GM19395 (cell line): ENCODE measurements around the gene AHDC1.
A peak's percentile ranks its signal among the peaks of the same experiment; 100 is the strongest.

Source experiments
- ATAC-seq: cut with Tn5 transposase; IDR thresholded peaks from one replicate; pipeline ENCODE4 v1.9.1; 2021; ENCODE audit warnings: mild to moderate bottlenecking, moderate library complexity; ENCODE audit not compliant: unreplicated experiment

AHDC1 gene

DNA sequence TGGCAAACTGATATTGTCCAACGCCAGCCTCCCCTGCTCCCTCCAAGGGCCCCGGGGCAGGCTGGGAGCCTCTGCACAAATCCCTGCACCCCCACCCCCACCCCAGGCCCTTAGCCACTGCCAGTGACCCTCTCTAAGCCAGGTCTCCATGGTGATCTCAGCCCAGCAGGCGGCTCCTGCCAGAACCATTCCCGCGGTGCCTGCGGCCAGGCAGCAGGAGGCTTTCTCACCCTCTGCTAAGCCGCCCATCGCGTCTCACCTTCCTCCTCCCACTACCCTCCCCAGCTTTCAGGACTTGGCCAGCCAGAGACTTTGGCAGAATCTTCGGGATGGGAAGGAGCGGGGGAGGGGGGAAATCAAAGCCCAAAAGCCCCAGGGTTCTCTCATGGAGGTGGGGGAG is 67.2 kb downstream of the AHDC1 start:
- ATAC-seq, result no peak

DNA sequence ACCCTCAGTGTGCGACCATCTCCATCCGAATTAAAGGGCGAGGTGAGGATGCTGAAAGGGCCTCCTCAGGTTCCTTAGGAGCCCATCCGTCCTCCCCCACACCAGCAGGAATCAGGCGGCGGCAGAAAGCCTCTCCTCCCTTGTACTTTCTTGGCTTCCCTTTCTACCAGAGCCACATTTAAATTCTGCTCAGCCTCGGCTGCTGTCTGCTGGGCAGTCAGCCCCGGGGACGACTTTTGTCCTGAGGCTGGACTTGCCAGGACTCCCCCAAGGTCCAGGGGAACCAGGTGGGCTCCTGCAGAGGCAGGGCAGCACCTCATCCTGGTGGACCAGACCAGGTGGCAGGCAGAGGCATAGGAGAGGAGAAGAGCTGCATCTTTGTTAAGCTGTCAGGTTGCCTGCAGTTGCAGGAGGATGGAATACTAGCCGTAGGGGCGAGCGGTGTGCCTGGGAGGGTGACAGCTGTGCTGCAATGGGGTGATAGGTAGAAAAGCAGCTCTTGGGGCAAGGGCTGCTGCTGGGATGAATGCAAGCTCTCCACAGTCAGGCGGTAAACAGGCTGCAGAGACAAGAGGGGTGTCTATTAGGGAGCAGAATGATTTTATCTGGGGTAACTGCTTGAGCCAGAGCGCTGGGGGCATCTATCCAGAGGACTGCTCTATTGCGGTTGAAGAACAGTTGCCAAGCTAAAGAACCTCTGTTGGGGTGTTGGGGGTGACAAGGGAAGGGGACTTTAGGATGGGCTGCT is 67.8 kb downstream of the AHDC1 start:
- no peak for ATAC-seq

DNA sequence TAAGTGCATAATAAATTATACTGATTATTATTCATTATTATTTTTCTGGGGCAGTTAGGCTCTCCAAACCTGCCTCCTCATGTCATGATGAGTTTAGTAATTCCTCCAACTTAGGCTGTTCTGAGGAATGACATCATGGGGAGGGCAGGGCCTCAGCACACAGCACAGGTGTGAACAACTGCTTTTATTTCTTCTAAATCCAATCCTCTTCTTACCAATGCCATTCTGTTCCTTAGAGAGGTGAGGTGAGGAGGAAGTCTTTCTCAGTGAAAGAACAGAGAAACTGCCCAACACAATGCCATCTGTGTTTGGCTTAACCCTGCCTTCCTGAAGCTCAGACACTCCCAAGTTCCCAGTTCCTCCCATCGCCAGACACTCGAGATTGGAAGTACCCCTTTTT is 68.6 kb downstream of the AHDC1 start:
- no peak for ATAC-seq

DNA sequence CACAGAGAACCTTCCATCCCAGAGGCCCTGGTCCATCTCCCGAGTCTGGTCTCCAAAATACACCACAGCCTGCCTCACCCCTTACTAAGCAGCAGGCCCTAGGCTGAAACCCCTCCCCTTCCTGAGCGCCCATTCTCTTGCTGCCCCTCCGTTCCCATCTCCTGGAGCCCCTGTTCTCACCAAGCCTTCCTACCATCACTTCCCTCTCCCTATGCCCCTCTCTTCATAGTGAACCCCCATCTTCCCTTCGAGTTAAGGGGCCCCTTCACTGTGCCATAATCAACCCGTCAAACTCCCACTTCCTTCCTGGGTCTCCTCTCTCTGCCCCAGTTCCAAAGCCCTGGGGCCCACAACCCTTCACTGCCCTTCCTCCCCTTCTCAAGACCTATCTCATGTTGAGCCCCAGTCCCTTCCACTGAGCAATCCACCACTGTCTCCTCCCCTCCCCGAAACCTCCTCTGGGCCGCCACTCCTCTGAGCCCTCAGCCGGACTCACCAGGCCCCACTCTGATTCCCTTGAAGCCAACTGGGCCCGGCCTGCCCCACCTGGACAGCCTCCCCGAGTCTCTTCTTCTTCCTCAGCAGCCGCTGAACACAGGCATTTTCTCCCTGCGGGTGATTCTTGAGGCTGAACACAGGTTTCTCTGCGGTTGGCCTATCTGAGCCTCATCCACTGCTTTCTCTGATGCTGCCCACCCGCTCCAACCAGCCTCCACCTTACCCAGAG is 71.8 kb downstream of the AHDC1 start:
- ATAC-seq, result no peak

DNA sequence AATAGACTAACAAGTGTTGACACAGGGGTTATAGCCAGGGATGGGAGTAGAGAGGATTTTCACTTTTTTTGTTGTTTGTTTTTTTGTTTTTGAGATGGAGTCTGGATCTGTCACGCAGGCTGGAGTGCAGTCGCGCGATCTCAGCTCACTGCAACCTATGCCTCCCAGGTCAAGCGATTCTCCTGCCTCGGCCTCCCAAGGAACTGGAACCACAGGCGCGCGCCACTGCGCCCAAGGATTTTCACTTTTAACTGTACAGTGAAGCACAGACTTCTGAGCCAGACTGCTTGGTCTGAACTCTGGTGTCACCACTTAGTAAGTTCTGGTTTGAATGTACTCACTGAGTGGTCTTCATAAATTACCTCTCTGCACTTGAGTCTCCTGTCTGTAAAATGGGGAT is 73.8 kb downstream of the AHDC1 start:
- ATAC-seq, result no peak

DNA sequence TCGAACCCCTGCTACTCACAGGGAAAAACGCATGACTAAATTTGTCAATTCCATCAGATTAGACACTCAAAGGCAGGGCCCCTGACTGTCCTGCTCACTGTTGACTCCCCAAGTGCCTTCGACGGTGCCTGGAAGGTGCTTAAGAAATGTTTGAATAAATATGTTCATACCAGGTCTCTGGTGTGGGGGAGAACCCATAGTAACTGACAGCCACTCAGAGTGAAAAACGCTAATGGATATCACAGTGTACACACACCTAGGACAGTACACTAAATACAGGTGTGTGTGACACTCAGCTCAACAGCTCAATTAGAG is 74.3 kb downstream of the AHDC1 start:
- ATAC-seq, result no peak

DNA sequence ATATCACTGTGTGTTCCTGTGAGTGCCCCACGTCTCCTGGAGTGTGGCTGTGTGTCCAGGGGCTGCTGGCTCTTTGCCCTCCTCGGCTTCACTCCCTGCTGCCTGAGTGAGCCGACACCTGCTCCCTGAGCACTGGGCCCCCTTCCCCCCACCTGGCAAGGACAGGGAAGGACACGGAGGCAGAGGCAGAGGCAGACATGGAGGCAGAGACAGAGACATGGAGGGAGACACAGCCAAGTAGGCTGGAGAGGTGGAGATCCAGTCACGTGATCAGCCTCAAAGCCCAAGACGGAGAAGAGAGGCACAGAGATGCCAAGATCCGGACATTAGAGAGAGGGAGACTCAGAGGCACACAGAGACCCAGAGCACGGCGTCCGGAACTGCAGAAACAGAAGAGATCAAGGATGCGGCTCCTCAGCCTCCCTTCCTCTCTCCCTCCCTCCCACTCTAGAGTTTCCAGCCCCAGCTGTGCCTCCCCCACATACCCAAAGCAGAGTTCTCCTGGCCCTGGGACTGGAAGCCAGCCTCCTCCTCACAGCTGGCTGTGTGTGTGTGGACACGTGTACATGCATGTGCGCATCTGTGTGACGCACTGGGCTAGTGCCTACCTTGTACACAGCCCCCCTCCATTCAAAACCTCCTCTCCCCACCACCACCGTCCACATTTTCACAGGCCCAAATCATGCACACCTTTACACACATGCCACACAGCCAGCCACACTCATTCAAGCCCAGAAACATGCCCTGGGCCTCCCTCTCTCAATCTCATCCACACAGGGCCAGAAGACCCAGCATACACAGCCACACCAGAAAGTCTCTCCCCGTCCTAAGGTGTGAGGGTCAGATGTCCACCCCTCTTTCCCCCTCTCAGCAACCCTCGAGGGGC is 74.9 kb downstream of the AHDC1 start:
- no peak for ATAC-seq

DNA sequence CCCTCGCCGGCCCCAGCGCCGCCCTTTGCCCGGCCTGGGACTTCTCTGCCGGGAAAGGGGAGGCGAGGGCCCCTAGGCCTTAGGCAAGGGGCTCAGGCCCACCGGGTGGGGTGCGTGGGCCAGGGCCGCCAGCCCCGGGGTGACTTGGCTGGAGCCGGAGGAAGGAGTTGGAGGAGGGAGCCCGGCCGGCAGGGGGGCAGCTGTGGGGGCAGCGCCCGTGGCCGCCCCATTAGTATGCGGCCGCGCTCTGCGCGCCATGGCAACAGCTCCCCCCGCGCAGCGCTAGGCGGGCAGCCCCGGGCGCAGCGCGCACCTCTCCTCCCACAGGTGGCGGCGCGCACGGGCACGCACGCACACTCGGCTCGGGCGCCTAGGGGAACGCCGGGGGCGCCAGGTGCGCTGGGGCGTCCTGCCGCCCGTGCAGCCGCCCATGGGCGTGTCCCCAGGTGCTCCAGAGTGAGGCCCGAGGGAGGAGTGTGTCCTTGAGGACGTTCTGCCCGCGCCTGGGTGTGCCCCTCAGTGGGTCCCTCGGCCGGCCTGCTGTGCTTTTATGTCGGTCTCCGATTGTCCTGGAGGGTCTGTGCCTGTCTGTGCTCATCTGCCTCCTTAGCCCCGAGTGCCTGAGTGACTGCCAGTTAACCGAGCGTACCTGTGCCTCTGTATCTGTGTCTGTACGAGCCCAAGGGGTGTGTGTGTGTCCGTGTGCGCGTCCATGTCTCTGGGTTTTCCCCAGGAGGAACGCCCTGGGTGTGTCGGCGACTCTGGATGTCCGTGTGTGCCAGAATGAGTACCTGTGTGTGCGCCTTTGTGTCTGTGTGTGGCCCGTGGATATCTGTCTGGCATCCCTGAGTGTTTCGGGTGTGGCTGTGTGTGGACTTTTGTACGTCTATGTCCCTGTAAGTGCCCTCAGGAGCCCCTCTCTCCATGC is 75.8 kb downstream of the AHDC1 start:
- no peak for ATAC-seq

DNA sequence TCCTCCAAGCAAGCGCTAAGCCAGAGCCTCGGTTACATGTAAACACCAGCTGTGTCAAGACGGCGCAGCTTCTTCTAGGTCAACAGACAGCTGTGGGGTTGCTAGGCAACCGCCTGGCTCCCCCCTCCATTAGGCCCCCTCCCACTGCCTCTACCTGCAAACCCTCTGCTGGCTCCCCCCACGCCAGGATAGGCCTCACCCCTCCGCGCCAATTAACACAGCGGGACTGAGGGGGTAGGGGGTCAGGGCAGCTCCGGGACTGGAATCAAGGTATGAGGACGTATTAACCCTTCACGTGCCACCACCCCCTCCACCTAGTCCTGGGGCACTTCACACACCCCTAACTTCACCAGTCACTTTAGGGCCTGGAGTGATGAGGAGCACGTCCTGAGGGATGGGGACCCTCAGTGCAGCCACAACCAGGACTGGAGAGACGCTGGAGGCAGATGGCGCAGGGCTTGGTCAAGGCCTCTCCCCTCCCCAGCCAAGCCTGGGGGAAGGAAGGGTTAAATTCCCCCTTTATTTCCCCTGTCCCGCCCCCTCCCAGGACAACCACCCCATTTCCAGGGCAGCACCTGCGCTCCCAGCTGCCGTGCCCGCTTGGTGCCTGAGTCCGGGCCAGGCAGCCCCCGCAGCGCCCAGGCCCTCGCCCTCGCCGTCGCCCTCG is 76.6 kb downstream of the AHDC1 start:
- ATAC-seq, result no peak

DNA sequence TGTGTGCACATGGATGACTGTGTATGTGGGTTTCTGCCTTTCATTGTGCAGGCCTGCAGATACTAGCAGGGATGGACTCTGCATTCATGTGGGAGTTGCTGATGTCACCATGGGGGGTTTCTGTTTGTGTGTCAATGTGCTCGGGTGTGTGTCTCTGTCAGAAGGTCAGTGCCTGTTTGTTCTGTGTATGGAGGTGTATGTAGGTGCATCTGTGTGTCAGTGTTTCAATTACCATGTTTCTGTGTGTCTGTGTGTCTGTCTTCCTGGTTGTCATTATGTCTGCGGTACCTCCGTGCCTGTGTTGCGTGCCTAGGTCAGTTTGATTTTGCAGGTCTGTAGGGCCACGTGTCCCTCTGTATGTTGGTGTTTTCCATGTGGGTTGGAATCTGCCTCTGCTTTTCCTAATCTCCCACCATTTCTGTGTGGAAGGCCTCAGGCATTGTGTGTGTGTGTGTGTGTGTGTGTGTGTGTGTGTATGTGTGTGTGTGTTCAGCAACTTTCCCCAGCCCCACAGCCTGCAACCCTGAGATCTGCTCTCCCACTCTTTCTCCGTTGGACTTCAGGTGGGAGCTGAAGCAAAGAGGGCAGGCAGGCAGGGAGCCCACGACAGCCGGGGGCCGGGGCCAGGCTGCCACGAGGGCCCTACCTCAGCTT is 77.2 kb downstream of the AHDC1 start:
- ATAC-seq, result no peak

DNA sequence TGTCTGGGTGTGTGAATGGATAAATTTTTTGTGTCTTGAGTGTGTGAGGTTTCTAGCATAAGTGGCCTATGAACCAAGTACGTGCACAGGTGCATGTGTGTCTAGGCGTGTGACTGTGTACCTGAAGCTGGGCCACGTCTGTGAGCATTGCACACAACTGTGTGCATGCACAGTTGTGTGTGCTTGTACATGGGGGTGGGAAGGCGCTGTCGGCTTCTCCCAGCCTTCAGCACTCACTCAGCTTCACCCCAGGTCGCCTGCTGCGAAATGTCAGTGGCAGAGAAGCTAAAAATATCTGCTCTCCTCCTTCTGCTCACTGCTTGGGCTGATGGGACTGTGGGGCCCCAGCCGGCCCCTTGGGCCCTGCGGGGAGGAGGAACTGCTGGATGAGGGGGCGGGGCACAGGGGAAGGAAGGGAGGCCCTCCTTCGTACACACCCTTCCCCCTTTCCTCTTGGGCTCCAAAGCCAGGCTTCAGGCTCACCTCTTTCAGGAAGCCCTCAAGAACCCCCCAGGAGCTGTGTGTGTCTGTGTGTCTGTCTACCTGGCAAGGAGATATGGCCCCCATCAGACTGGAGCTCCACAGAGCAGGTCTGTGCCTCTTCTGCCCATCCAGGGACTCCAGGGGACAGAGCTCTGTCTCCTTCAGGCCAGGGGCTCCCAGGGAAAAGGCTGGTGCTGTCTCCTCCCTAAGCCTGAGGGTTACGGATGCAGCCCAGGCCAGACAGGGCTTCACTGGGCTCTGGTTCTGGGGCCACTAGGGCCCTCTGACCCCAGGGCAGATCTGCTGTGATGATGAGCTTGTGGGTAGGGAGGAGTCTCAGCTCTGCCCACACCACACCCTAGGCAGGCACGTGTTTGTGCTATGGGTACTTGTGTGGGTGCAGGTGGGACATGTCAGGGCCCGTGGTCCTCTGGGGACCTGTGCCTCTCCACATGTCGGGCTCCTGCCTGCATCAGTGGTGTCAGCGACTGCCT is 78.4 kb downstream of the AHDC1 start:
- ATAC-seq, result peak; percentile 49

DNA sequence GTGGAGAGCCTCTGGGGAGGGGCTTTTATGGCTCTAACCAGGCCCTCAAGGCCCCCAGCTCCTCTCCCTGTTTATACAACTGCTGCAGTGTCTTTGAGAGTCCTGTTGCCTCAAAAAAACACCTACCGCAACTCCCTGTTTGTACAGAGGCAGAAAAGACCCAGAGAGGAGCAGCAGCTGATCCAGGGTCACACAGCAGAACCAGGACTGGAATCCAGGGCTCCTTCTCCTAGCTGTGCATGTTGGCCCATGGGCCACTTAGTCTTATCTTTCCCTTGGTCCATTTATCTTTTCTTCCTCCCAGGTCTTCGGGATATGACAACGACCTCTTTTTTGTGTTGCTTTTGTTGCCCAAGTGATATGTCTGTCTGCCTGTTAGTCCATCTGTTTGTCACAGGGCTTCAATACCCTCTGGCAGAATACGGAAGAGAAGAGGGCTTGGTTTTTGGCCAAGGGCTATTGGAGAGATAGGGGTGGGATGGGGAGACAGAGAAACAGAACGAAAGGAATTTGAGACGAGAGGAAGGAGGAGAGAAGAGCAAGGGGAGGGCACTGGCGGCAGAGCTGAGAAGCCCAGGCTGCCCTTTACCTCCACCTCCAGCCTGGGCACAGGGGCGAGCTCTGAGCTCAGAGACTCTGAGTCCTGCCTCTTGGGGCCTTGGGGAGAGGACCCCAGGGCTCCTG is 80.5 kb downstream of the AHDC1 start:
- ATAC-seq, result no peak

DNA sequence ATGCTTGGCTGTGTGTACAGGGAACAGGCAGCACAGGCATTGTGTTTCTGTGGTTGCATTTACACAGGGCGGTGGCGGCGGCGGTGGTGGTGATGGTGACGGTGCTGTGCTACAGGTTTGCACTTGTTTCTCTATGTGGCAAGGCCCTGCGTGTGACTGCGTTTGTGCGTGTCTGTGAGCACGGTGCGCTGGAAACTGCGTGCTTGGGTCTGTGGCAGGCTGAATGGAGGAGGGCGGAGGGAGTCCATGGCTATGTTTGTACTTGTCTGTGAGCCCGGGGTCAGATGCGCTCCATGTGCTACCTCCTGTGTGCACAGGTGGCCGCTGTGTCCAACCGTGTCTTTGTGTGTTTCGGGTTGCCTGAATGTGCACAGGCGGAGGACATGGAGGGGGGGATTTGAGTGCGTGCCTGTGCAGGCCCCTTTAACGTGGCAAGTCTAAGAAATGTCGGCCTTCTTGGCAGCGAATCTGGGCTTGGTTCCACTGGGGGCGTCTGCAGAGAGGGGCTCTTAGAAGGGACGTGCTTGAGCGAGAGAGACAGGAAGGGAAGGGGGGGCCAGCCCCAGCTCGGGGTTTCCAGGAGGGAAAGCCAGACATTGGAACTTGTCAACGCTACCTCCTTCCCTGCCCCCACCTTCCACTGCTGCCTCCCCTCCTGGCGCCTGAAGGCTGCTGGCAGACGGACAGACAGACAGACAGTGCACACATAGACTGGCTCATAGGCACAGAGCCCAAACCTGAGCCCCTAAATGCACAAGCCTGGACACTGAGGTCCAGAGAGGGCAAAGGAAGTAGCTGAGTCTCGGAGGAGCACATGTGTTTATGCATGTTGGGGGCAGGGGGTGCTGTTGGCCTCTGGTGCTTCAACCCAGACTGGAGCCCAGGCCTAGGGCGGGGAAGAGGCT is 81.3 kb downstream of the AHDC1 start:
- no peak for ATAC-seq

DNA sequence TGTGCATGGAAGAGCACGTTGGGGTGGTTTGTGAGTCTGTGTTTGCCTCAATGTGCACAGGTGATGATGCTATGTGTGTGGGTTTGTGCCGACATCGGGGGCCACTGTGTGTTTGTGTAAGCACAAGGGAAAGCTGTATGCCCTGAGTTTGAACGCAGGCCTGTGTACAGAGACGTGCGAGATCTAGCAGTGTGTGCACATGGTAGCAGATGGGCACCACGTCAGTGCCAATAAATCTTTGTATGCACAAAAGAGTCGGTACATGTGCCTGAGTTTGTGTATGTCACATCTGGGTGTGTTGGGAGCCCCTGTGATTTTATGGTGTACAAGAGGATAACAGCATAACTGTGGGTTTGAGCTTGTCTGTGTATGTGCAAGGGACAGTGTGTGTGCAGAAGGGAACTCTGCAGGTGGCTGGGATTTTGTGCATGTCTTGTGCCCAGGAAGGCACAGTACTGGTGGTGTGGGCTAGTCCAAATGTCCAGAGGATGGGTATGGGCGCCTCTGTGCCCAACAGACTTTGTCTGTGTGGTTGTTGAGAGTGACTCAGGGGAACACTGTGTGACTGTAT is 82.0 kb downstream of the AHDC1 start:
- ATAC-seq, result no peak

DNA sequence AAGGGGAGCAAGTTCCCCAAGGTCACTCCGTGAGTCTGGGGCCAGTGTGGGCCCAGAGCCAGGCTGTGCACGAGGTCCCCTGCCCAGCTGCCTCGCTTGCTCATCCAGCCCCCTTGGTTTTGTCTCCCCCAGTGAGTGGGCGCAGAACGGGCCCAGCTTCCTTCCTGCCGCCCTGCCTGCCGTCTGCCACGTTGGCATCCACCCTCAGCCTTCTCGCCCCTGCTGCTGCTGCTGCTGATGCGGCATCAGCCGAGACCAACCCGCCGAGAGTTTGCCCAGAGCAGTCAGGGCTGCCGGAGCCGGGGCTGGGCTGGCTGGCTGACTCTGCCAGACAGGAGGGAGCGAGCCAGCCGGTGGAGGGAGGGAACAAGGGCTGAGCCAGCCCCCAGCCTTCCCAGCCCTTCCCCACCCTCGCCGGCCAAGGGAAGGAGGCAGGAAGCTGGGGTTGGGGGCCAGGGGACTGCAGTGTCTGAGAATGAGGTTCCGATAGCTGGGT is 82.6 kb downstream of the AHDC1 start:
- no peak for ATAC-seq

DNA sequence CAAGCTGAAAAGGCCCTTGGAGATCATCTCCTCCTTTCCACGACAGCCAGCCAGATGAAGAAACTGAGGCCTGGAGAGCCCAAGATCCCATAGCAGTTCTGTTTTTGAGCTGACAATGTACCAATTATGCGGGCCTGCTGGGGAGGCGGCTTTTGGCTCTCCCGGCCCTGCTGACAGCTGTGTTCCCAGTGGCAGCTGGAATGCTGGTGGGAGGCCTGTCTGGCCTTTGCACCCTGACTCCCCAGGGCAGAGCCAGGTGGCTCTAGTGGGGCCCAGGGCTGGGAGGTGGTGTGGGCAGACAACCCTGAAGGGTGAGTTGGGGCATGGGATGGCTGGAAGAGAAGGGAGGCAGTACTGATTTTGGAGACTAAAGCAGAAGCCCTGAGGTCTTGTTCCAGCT is 83.3 kb downstream of the AHDC1 start:
- ATAC-seq, result no peak
